Measurements from ENCODE around the gene BCAS3.
A peak's percentile ranks its signal among the peaks of the same experiment; 100 is the strongest.

Gene BCAS3

DNA sequence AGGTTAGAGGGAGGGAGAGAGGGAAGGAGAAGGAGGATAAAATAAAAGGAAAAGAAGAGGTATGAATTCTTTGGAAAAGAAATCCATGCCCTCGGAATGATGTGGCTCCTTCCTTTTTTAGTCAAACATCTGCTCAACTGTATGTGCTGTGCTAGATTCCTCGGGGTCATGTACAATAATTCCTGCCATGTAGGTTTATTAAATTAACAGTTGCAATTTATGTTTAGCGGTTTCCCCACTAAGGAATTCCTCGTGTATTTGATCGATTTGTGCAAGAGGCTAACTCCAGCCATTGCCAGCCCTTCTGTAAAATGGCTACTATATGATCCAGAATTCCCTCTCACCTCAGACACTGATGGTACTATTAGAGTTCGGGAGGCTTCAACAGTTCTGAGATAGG is 639.0 kb downstream of the BCAS3 start:
- no peak for DNase-seq (ENCODE audit: low spot score)

DNA sequence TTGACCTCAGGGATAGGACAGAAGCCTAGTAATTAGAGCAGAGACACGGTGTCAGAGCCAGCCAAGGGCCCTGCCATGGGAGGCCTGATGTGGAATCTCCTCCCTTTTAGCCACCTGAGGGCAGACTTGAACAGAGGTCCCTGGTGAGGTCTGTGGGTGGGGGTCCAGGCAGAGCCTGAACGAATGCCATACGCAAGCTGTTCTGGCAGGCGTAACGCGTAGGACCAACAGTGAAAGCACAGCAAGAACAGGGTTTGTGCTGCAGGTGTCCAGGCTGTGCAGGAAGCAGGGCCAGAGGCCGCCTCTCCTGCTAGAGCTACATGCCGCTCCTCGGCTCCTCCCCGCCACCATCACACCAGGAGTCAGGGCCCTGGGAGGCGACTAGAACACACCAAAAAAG is 640.1 kb downstream of the BCAS3 start:
- DNase-seq (ENCODE audit: low spot score) = no peak

DNA sequence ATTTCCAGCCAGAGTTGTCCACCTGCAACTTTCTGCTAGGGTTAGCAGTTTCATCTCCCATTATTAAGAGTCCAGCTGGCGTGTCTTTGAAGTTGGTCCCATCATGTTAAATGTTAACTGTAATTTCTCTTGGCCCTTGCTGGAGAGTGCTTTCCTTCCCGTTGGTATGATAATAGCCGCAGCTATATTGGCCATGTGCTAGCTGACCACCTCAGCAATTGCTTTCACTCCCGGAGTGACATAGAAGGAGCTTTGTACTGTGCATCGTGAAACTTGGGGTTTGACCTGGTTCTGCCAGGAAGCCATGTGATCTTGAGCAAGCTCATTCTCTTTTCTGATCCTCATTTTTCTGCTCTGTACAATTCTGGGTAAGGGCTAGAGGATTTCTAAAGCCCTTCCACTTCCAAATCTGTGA is 641.0 kb downstream of the BCAS3 start:
- no peak for DNase-seq (ENCODE audit: low spot score)

DNA sequence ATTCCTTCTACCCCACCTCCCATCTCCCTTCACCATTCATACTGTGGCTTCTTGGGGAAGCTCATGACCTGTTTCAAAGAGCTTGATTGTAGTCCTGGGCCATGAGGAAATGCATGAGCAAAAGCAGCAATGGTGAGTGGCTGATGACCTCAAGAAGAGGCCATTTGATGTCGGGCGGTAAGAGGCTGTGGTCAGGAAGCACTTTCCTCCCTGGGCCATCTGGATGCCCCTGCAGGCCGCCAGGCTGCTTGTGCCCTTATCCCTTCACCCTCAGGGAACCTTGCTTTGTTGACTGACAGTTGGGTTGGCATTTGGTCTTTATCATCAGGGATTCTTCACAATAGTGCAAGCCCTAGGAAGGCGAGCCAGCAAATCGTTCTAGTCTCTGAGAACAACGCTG is 643.7 kb downstream of the BCAS3 start:
- DNase-seq (ENCODE audit: low spot score) = no peak

DNA sequence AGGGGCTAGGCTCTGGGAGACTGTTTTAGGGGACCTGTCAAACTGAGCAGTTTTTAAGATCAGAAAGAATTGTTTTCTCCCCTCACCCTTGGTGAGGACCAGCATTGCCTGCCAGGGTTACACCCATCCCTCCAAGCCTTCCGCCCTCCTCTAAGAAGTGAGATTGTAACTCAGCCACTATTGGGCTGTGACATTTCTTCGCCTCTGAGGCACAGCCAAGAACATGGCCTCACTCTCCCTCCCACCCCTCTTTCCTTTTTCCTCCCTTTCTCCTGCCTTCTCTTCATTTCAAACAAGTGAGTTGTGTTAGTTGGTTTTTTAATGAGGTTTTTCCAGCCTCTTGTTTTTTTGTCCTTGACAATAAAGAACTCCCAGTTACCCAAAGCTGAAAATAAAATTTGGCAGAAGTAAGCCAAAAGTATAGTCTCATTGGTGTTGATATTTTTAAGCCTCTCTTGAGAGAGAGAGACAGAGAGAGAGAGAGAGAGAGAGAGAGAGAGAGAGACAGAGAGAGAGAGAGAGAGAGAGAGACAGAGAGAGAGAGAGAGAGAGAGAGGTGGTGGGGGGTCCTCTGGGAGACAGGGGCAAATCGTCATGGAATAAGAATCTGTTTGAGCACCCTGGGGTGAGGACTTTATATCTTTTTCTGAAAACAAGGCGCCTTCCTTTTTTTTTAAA is 644.8 kb downstream of the BCAS3 start:
- DNase-seq (ENCODE audit: low spot score) = no peak

DNA sequence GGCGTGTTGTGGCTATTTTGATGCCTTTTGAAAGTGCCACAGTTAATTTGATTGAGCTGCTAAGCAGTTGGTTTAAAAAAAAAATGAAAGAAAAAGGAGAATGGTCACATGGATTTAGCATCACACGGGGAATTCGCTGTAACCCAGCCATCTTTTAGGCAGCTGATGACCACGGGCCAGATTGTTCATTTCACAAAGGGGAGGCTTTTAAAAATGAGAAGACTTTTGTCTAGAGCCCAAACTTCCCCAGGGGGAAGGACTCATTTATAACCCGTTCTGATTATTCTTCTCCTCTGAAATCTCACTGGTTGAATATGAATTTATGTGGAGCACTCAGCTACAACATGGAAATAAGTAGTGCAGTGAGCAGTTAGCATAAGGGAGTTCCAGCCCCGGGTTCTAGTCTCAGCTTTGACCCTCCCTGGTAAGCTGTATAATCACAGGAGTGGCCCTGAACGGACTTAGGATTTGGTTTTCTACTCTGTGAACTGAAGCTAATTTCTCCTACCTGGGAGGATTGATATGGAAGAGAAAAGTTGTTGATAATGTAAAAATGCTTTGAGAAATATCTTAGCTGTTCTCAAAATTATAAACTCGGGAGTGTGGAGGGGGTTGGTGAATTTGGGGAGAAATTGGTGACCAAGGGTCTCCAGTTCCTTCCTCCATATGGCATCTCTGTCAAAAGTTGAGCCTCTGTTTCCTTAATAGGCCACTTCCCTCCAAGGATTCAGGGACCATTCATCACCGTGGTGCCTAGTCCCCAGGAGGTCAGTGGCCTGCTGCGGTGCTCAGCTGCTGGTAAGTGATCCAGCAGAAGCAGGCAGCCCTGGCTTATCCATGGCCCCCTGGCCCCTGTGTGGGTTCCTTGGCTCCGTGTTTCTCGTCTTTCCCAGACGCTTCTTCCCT is 645.6 kb downstream of the BCAS3 start:
- no peak for DNase-seq (ENCODE audit: low spot score)

DNA sequence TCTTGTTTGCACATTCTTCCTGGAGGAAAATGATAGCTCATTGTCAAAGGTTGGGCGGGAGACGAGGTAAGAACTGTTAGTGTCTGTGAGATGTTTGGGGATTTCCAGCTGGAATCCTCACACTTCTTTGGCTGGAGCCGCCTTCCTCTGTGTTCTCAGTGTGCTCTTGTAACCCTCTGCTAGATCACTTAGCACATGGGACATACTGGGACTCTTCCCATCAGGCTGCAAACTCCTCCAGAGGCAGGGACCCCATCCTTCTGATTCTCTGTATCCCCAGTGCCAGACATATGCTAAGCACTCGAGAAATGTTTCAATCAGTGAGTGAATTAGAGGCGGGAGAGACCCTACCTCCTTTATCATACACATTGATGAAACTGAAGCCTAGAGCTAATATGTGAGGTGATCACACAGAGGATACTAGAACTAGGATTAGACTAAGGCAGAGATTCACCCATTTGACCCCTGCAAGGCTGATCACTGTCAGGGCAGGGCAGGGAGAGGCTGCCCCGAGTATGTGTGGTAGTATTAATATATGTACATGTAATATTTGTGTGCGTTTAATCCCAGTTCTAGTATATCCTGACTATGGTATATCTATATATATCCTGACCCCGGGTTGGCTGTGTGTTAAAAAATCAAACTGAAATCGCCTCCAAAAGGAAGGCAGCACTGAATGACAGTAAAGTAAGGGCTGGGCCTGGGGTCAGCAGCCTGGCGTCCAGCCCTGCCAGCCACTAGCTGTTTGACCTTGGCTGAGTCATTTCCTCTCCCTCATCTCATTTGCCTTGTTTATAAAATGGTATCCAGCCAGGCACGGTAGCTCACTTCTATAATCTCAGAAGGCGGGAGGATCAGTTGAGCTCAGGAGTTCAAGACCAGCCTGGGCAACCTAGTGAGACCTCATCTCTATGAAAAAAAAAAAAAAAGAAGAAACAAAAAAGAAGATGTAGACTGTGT is 646.5 kb downstream of the BCAS3 start:
- no peak for DNase-seq (ENCODE audit: low spot score)

DNA sequence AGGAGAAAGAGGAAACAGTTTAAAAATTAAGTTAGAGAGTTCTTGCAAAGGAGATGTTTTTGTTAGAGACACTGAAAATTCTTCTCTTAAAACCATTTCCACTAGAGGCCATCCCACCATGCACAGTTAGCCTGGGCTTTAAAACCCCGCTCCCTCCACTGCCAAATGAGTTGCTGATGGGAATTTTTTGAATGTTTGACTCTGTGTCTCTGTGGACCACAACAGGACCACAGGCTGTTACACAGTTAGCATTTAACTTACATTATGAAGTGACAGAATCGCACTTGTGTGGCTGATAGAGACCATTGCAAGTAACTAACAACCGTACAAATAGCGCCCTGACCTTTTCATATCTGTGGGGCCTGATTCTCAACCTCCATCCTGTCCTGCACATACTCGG is 647.3 kb downstream of the BCAS3 start:
- DNase-seq (ENCODE audit: low spot score) = no peak

DNA sequence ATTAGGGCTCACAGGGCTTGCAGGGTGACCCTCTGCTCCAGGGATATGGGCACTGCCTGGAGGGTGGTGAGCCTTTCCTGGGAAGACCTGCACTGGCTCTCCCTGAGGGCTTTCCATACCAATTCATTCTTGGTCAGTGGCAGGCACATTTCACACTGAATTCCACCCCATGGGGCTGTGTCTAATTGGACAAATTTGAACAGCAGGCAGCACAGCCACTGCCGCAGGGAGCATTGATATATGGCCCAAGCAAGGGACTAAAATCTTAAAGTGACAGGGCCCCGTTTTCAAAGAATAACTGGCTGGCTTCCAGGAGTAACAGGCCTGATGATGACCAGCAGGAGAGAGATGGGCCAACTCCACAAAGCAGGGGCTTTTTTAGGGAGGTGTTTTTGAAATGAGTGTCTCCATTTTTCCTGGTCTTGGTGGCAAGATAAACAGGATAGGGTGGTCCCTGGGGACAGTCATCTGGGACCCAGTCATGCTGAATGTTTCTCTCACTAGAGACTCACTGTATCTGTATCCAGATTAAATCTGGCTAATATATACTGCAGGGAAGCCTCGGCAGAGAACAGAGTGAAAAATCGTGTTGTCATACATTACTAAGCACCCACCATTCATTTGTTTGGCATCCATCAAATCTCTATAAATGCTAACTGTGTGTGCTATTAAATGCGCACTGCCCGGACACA is 647.9 kb downstream of the BCAS3 start:
- peak; percentile 21 for DNase-seq (ENCODE audit: low spot score)

DNA sequence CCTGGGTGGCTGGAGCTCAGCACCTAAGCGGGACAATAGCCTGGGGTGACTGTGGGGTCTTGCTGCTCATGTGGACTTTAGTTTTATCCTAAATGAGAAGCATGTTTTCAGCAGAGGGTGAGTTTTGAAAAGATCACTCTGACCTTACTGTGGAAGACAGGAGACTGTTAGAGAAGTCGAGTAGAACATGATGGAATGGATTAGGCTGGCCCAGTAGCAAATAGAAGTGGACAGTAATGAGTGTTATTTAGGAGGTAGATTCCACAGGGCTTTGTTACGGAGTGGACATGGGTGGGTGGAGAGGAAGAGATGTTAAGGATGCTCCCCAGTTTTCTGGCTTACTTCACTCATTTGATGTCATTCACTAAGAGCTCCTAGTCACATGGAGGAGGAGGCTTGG is 648.7 kb downstream of the BCAS3 start:
- no peak for DNase-seq (ENCODE audit: low spot score)

DNA sequence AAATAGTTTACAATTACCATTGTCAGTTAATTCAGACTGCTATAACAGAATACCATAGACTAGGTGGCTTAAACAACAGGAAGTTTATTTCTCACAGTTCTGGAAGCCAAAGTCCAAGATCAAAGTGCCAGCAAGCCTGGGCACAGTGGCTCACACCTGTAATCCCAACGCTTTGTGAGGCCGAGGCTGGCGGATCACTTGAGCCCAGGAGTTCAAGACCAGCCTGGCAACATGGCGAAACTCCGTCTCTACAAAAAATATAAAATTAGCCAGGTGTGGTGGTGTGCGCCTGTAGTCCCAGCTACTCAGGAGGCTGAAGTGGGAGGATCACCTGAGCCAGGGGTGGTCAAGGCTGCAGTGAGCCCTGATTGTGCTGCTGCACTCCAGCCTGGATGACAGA is 650.7 kb downstream of the BCAS3 start:
- DNase-seq (ENCODE audit: low spot score) = no peak

DNA sequence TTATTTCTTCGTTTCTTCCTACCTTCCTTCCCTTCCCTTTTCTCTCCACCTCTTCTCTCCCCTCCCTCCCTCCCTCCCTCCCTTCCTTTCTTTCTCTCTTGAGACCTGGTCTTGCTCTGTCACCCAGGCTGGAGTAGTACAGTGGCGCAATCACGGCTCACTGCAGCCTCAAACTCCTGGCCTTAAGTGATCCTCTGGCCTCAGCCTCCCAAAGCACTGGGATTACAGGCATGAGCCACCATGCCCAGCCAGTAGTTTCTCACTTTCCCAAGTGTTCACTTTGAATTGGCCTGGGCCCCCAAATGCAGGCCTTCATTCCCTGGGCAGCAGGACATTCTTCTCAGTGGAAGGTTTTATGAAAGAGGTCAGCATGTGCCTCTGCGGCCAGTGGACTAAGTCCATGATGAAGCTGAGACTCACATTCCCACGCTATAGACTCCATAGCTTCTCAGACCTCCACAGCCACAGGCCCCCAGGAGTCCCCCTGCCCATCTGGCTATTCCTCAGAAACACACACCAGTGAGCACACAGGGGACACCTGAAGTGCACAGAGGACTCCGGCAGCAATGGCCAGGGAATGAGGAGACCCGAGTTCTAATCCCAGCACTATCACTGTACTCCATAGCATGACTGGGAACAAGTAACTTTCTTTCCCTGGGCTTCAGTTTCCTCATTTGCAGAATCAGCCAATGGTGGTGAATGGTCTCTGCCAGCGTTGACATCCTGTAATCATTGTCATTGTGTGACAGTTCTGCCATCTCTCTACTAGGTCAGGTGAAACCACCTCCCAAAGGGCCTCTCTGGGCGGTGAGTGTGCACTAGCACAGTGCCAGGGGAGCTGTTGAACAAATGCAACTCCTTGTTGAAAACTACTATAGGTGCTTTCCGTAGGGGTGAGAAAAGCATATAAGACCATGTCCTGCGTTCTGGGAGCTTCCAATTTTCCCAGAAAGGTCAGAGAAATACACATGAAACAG is 652.8 kb downstream of the BCAS3 start:
- DNase-seq (ENCODE audit: low spot score) = no peak

DNA sequence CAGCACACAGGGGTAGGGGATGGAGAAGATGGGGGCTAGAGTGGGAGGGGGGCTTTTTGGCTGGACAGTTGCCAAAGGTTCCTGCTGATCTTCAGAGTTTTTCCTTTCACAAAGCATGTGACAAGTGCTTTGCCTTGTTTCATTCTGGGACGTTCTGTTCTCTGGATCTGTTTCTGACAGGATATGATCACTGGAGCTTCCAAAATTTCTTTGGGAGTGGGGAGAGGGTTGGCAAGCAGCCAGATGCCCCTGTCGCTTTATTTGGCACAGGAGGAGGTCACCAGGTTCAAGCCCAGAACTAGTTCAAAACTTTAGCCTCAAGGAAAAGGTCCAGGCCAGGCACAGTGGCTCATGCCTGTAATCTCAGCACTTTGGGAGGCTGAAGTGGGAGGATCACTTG is 653.5 kb downstream of the BCAS3 start:
- no peak for DNase-seq (ENCODE audit: low spot score)

DNA sequence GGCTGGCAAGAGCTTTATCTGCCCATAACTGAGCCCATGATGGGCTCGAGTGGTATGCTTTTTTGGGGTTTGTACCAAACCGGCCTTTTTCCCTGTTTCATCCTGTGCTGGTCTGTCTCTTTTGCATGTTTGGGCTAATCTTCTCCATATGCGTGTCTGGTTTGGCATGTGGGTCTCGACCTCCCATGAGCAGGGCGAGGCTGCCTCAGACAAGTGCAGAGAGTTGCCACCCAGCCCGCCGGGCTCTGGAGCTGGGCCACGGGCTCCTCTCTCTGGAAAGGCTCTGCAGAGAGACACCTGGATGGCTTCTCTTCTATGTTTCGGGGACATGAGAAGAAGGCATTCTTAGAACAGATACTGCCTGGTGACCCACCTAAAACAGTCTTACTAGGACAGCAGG is 654.2 kb downstream of the BCAS3 start:
- no peak for DNase-seq (ENCODE audit: low spot score)

DNA sequence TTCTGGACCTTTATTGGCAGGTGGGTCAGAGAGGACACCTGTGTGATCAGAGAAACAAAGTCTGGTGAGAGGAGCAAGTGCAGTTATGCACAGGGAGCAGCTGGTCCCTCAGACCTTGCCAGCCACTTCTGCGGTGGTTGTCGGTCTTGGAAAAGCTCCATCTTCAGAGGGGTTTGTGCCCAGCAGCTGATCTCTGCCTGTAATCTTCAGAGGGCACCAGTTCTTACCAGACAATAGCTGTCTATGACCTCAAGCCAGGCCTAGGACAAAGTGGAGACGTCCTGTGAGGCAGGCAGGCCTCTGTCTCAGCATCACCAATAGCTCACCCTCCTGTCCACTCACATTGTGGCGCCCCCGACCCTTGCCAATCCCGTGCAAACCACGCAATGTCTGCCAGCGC is 655.5 kb downstream of the BCAS3 start:
- no peak for DNase-seq (ENCODE audit: low spot score)

DNA sequence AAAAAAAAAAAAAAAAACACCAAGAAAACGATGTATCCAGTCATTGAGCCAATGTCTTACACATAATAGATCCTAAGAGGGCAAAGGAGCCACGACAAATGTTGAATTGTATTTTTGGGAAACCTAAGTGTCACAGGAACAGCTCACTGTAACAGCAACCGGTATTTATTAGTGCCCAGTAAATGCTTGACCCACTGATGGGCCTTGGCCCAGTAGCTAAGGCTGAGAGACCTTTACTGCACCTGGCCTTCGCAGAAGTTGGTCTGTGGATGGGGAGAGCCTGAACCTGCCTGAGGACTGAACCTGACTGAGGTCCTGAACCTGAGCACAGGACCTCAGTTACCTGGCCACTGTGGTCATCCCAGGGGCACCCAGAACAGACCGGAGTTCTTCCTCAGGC is 657.0 kb downstream of the BCAS3 start:
- no peak for DNase-seq (ENCODE audit: low spot score)

DNA sequence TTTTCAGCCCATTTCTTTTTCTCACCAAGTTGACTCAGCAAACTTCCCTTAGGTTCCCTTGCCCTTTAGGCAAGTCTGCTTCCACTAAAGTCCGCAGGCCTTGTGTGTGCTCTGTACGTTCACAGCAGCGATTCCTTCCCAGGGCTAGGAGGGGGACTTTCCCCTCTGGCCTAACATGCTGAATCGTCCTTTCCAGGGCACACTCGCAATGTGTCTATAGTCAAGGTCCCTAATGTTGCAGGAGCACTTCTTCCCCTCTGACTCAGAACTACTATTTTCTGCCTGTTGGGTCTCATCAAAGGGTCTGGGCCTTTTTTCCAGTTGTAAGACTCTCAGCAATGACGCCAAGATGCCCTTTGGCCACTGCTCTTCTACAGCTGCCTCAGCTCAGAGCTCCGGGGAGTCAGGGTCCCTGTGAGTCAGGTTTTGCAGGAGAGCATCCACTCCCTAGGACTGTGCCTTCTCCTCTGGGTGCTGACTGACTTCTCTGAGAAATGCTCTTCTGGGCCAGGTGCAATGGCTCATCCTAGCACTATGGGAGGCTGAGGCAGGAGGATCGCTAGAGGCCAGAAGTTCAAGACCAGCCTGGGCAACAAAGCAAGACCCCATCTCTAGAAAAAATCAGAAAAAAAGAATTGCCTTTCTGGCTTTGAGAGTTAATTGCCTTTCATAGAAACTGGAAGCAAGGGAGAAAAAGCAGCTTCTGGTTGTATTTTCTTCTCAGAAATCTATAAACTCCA is 657.6 kb downstream of the BCAS3 start:
- DNase-seq (ENCODE audit: low spot score) = no peak

DNA sequence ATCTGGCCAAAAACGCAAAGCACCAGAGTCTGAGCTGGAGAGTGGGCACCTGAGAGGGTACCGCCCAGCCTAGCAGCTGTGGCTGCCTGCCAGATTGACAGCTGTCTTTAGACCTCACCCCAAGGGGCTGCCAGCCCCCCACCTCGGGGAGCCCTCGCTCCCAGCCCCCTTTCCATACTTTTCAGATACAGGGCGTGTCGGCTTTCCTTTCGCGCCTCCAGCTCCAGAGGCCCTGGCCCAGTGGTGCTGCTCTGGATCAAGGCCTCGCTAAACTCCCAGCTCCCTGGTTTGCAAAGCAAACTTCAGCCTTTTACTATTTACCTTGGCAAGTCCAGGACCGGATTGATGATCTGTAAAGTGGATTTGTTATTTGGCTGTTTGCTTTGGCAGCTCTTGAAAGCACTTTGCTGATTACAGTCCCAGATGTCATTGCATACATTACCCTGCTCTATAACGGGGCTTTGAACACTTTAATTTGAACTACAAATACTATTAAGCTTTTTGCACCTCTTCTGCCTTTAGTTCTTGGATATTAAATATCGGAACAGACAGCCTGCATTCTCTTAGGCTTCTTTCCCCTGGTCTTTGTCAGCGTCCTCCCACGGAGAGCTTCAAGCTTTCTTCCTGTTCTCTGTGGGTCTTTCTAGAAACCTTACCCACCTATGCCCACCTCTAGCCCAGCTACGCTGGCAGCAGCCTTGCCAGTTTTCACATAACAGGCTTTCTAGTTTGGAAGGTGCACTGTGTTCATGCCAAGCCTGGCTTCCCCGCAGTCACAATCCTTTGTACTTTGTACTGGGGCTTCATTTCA is 658.4 kb downstream of the BCAS3 start:
- DNase-seq (ENCODE audit: low spot score) = no peak

DNA sequence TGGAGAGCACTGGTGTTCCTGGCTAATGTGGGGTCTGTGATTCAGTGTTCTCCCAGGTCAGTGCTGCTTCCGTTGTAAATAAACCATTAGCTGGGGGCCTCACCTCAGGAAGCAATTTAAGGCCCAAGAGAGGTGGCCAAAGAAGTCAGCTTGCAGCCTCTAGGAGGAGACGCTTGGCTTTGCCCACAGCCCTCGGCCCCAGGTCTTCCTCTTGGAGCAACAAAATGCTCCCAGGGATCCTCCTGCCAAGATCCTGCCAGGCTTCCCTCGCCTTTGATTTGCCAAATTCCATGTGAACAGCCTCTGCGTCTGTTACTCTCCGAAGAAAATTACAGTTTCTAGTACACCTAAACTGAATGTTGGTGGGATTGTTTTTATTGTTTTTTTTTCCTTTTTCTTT is 659.6 kb downstream of the BCAS3 start:
- DNase-seq (ENCODE audit: low spot score) = no peak
